ENCODE results near the gene MGST1. TPM values are rescaled to one million over a fixed set of nuclear protein-coding genes. Genes with fewer than 3 reads are reported as not detected.

Gene MGST1
- total RNA-seq, 4 donors from 2014 or later = 61.2 to 301 (median 108) TPM

DNA sequence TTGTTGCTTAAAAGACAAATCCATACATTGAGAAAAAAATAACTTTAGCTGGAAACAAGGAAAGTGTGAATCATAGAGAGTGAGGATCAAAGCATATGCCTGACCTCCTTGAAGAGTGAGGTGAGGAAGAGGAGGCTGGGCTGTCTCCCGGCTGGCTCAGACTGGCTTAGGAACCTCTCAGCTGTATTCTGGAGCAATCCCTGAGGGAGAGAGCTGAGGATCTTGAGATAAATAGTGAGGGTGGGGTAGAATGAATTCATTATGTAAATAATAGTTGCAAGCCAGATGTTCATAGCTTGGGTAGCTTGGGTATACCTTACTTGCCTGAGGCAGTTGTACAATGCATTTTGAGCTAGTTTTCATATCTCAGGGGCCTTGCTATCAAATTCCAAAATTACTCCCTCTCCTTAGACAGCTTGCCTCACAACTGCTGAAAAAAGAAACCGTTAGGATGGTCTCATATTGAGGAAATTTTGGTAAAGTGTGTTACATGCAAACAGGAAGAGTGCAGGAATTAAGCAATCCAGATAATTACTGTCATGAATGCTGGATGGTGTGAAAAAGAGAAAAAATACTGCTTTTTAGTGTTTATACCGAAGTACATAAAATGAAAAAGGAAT is 39.5 kb upstream of the MGST1 start:
- TF ChIP-seq, protein P1, sequence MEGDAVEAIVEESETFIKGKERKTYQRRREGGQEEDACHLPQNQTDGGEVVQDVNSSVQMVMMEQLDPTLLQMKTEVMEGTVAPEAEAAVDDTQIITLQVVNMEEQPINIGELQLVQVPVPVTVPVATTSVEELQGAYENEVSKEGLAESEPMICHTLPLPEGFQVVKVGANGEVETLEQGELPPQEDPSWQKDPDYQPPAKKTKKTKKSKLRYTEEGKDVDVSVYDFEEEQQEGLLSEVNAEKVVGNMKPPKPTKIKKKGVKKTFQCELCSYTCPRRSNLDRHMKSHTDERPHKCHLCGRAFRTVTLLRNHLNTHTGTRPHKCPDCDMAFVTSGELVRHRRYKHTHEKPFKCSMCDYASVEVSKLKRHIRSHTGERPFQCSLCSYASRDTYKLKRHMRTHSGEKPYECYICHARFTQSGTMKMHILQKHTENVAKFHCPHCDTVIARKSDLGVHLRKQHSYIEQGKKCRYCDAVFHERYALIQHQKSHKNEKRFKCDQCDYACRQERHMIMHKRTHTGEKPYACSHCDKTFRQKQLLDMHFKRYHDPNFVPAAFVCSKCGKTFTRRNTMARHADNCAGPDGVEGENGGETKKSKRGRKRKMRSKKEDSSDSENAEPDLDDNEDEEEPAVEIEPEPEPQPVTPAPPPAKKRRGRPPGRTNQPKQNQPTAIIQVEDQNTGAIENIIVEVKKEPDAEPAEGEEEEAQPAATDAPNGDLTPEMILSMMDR (IDR thresholded peaks at IDR 0.05) = no peak
- TF ChIP-seq EP300 (IDR thresholded peaks at IDR 0.05) = no peak
- TF ChIP-seq POLR2A (IDR thresholded peaks at IDR 0.05) = no peak
- peaks cover 0 to 11% (median 0%) of the 10 kb centered on the region in 4 donors for H3K9me3 ChIP-seq
- H3K27me3 ChIP-seq = no peaks in the 10 kb centered on the region
- H3K4me3 ChIP-seq = no peak overlapping the region
- H3K27ac ChIP-seq = no peak overlapping the region
- WGBS, 2 donors = 55 to 58% methylated on average over 3 of the region's 3 CpGs
- DNase-seq (ENCODE audit: low spot score in 2 of 2) = no peak
- no peaks in the 10 kb centered on the region for H3K4me1 ChIP-seq
- H3K36me3 ChIP-seq = no peaks in the 10 kb centered on the region

DNA sequence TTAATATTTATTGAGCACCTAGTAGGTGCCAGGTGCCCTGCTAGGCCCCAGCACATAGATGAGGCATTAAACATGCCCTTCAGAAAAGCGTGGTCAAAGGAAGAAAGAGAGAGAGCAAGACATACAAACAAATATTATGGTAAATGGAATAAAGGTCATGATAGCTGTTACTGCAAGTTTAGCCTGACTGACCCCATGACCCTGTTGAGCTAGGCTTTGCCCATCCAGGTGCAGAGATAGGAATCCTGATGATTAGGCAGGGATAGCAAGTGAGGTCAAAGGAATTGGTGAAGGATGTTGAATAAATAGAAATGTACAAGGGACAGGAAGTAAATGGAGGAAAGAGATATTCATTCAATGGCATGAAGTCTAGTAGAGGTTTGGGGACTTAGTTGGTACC is 36.5 kb upstream of the MGST1 start:
- Histone ChIP-seq H3K4me3 (no peak overlapping the region), H3K27ac (no peak overlapping the region), H3K27me3 (no peaks in the 10 kb centered on the region), H3K4me1 (no peaks in the 10 kb centered on the region), H3K36me3 (no peaks in the 10 kb centered on the region), H3K9me3 (peaks cover 0 to 11% (median 0%) of the 10 kb centered on the region in 4 donors)
- no peak for DNase-seq (ENCODE audit: low spot score in 2 of 2)
- TF ChIP-seq POLR2A (IDR thresholded peaks at IDR 0.05) = no peak
- TF ChIP-seq EP300 (IDR thresholded peaks at IDR 0.05) = no peak
- TF ChIP-seq, protein P1 (IDR thresholded peaks at IDR 0.05) = no peak
- WGBS, 2 donors = 63 to 65% methylated on average over 1 of the region's 1 CpG

DNA sequence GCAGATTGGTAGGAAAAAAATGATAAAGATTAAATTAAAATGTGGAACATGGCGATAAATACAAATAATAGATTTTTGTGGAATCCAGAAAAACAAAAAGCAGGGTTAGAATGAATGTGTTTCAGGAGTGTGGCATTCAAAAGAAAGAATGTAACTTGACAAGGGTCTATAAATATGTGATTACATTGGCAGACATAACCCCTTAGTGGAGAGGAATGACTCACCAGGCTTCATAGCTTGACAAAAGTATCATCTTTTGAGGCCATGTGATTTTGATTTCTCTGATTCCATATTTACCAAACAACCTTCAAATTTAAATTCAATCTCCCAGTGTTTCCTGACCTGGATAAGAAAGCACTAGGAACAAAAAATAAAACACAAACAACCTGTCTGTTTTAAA is 24.4 kb upstream of the MGST1 start:
- no peak for DNase-seq (ENCODE audit: low spot score in 2 of 2)
- TF ChIP-seq, protein P1 (IDR thresholded peaks at IDR 0.05) = no peak
- TF ChIP-seq EP300 (IDR thresholded peaks at IDR 0.05) = no peak
- no peak for TF ChIP-seq POLR2A (IDR thresholded peaks at IDR 0.05)
- H3K27me3 ChIP-seq = no peaks in the 10 kb centered on the region
- H3K4me3 ChIP-seq = no peak overlapping the region
- no peaks in the 10 kb centered on the region for H3K4me1 ChIP-seq
- H3K9me3 ChIP-seq = peaks cover 0 to 9% (median 0%) of the 10 kb centered on the region in 4 donors
- WGBS, 2 donors = 83 to 94% methylated on average over 1 of the region's 1 CpG
- H3K36me3 ChIP-seq = no peaks in the 10 kb centered on the region
- H3K27ac ChIP-seq = no peak overlapping the region

DNA sequence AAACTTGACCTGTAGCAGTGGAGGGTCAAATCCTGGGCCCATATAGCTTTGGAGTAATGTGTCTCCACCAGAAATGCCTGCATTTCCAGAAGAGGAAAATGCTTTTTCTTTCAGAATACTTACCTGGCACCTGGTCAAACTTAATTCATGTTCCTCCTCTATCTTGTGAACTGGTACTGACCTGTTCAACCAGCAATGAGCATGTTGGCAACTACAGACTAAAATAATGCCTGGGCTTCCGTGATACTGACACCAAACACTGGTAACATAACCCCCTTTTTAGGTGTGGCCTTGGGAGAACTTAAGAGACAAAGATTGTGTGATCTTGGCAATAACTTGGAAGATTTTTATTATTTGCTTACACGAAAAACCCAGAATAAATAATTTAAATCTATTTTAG is 23.8 kb upstream of the MGST1 start:
- DNase-seq (ENCODE audit: low spot score in 2 of 2) = no peak
- no peaks in the 10 kb centered on the region for H3K4me1 ChIP-seq
- H3K36me3 ChIP-seq = no peaks in the 10 kb centered on the region
- H3K9me3 ChIP-seq = peaks cover 0 to 11% (median 0%) of the 10 kb centered on the region in 4 donors
- H3K27me3 ChIP-seq = no peaks in the 10 kb centered on the region
- WGBS, 2 donors = 69 to 74% methylated on average over 2 of the region's 2 CpGs
- H3K4me3 ChIP-seq = no peak overlapping the region
- TF ChIP-seq EP300 (IDR thresholded peaks at IDR 0.05) (no peak), POLR2A (IDR thresholded peaks at IDR 0.05) (no peak)
- TF ChIP-seq, protein P1 (IDR thresholded peaks at IDR 0.05) = no peak
- H3K27ac ChIP-seq = no peak overlapping the region

DNA sequence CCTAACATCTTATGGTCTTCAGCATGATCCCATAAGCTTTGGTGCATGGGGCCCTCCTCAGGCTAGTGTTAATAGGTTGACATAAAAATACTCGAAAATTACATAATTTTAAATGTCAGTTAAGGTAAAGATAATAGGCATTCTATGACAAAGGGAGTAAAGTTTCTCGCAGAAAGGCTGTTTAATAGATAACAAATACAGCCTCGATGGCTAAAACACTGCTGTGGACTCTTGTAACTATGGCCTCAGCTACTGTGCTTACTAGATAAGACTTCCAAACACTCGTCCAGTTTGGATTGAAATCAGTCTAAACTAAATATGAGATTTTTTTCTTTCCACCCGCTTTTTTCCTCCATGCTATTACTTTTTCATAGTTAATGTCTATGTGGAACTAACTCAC is 23.2 kb upstream of the MGST1 start:
- 70 to 73% methylated on average over 5 of the region's 5 CpGs for WGBS, 2 donors
- H3K4me1 ChIP-seq = no peaks in the 10 kb centered on the region
- DNase-seq (ENCODE audit: low spot score in 2 of 2) = no peak
- H3K27me3 ChIP-seq = no peaks in the 10 kb centered on the region
- H3K36me3 ChIP-seq = no peaks in the 10 kb centered on the region
- H3K27ac ChIP-seq = no peak overlapping the region
- no peak for TF ChIP-seq POLR2A (IDR thresholded peaks at IDR 0.05)
- TF ChIP-seq, protein P1 (IDR thresholded peaks at IDR 0.05) = no peak
- TF ChIP-seq EP300 (IDR thresholded peaks at IDR 0.05) = no peak
- H3K4me3 ChIP-seq = no peak overlapping the region
- peaks cover 0 to 11% (median 0%) of the 10 kb centered on the region in 4 donors for H3K9me3 ChIP-seq

Data from tibial nerve (tissue), 4 donors.